ENCODE data around the gene HAUS8.
"Not testable (repeated sequence)": the region's sequence is repeated elsewhere in the genome, so short reads cannot be mapped to it uniquely, and the experiment has no call there.

The HAUS8 gene

DNA sequence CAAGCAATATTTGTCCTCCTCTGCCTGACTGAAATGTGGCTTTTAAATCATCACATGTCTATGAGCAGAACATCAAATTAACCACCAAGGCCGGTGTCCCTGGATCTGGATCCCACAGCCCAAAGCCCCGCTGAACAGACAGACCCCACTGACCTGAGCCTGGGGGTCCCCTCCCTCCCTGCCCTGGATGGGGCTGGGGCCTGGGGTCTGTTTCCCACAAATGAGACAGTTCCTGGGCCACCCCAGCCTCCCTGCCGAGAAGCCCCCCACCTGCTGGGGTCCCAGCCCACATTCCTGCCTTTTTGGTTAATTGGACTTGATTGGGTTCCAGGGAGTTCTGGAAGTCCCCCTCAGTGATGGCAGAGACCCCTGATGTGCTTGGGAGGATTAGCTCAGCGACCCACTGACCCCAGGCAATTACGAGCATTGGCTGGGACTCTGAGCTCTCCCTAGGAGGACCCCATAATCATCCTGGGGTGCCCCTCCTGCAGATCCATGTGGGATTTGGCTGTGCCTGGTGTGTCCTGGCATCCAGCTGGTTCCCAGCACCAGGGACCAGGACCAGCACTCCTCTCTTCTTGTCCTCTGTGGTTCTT is 29.2 kb downstream of the HAUS8 start:
- Histone ChIP-seq H3K4me3 (no peak overlapping the region), H3K27ac (no peak overlapping the region)

- Histone ChIP-seq H3K27ac (no peak overlapping the region), H3K4me3 (no peak overlapping the region)
Measured at GRCh38 chr19:17043744-17044143, 31.5 kb downstream of the HAUS8 start.

DNA sequence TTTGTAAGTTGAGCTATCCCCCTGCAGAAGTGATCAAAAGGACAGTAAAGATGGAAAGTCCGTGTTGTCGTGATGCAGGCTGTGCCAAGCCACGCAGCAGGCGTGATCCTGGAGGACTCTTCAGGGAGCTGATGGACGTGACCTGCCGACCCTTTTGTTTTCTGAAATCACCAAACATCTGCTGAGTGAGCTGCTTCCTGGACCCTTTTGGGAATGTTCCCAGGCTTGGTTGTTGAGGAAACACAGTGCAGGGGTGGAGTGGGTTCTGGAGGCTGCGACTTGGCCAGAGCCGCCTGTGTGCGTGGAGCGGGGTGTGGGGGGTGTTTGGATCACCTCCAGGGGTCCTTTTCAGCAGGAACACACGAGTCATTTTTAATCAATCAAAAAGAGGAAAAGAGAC is 33.3 kb downstream of the HAUS8 start:
- H3K27ac ChIP-seq: no peak overlapping the region
- H3K4me3 ChIP-seq: no peak overlapping the region

DNA sequence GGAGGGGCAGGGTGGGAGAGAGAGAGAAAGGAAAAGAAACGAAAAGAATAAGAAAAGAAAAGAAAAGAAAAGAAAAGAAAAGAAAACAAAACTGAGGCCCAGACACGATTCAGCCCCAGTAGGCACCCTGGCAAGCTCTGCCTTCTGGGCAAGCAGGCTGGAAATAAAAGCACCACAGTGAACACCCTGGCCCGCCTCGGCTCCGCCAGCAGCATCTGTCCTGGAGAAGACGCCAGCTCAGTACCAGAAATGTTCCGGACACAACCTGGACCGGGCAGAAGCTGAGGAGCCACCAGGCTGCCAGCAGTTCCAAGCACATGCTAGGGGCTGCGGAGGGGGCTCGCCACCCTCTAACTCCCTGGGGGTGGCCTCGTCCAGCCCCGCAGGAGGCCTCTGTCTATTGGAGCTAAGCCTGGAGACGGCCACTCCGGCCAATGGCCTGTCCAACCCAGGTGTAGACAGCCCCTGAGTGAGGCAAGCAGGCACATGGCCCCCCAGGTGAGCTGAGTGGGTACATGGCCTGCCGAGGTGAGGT is 37.2 kb downstream of the HAUS8 start:
- Histone ChIP-seq H3K4me3 (no peak overlapping the region), H3K27ac (no peak overlapping the region)

- Histone ChIP-seq H3K27ac (no peak overlapping the region), H3K4me3 (no peak overlapping the region)
Measured at GRCh38 chr19:17037184-17037583, 38.1 kb downstream of the HAUS8 start.

DNA sequence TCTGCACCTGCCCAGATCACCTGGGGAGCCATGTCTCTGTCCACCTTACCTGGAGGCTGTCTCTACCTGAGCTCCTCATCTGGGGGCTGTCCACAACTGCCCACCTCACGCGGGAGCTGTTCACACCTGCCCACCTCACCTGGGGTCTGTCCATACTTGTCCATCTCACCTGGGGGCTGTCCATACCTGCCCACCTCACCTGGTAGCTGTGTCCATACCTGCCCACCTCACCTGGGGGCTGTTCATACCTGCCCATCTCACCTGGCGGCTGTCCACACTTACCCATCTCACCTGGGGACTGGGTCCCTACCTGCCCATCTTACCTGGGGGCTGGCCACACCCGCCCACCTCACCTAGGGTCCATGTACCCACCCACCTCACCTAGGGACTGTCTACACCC is 38.6 kb downstream of the HAUS8 start:
- Histone ChIP-seq H3K27ac (no peak overlapping the region), H3K4me3 (no peak overlapping the region)

GRCh38 chr19:17035842-17036424 is 39.3 kb downstream of the HAUS8 start:
- H3K4me3 ChIP-seq: no peak overlapping the region
- no peak overlapping the region for H3K27ac ChIP-seq

DNA sequence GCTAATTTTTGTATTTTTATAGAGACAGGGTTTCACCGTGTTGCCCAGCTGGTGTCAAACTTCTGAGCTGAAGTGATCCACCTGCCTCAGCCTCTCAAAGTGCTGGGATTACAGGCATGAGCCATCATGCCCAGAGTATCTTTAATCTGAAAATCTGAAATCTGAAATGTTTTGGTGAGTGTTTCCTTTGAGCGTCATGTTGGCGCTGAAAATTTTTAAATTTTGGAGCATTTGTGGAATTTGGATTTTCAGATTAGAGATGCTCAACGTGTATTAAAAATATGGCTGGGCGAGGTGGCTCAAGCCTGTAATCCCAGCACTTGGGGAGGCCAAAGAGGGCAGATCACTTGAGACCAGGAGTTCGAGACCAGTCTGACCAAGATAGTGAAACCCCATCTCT is 43.5 kb downstream of the HAUS8 start:
- Histone ChIP-seq H3K27ac (no peak overlapping the region), H3K4me3 (no peak overlapping the region)

DNA sequence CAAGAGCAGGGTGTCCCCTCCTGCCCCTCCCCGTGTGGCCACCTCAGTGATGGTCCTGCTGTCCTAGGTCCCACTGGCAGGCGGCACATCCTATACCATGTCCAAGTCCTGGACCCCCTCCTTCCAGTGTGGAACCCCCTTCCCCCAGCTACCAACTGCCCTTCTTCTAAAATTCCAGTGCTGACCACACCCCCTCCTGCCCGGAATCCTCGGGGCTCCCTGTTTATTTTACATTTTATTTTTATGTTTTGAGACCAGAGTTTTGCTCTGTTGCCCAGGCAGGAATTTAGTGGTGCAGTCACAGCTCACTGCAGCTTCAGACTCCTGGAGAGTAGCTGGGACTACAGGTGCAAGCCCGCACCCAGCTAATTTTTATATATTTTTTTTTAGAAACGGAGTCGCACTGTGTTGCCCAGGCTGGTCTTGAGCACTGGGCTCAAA is 47.7 kb downstream of the HAUS8 start:
- no peak overlapping the region for H3K4me3 ChIP-seq
- no peak overlapping the region for H3K27ac ChIP-seq

- Histone ChIP-seq H3K27ac (no peak within 1 kb of the TSS), H3K4me3 (peak within 1 kb of the TSS in 3 of 7 experiments; percentile 5 to 22 (median 8))
Measured at GRCh38 chr19:17026706-17027534, 48.3 kb downstream of the HAUS8 start, which contains the start of gene CPAMD8. CPAMD8 (minus strand) TSS chr19:17026810; CDS start chr19:17026642, 168 bp downstream.

- Histone ChIP-seq H3K27ac (no peak overlapping the region), H3K4me3 (peak overlapping the region in 3 of 7 experiments; percentile 5 to 22 (median 8))
Measured at GRCh38 chr19:17025991-17026658, 49.1 kb downstream of the HAUS8 start.

GRCh38 chr19:17025361-17025760 is 49.9 kb downstream of the HAUS8 start:
- H3K4me3 ChIP-seq: no peak overlapping the region
- no peak overlapping the region for H3K27ac ChIP-seq

DNA sequence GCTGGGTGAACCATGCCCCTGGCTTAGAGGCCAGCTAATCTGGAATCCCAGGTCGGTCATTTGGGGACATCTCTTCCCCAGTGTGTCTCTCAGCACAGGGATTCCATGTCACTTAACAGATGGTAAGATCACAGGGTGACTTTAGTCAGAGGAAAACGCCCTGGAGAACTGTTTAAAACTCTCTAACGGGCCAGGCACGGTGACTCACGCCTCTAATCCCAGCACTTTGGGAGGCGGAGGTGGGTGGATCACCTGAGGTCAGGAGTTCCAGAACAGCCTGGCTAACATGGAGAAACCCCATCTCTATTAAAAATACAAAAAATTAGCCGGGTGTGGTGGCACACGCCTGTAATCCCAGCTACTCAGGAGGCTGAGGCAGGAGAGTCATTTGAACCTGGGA is 50.3 kb downstream of the HAUS8 start:
- not testable (repeated sequence) for H3K4me3 ChIP-seq, H3K27ac ChIP-seq

DNA sequence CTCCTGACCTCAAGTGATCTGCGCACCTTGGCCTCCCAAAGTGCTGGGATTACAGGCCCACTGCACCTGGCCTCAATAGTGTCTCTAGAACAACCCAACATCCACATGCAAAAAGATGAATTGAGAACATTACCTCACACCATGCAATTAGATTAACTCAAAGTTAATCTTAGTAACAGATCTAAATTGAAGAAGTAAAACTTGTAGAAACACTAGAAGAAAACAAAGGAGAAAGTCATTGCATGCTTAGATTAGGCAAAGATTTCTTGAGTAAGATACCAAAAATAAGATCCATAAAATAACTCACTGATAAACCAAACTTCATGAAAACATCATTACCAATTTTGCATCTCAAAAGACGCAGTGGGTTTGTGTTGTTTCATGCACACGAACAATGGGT is 51.4 kb downstream of the HAUS8 start:
- Histone ChIP-seq H3K4me3 (no peak overlapping the region), H3K27ac (no peak overlapping the region)

- Histone ChIP-seq H3K27ac (no peak overlapping the region), H3K4me3 (no peak overlapping the region)
Measured at GRCh38 chr19:17022738-17023137, 52.5 kb downstream of the HAUS8 start.

DNA sequence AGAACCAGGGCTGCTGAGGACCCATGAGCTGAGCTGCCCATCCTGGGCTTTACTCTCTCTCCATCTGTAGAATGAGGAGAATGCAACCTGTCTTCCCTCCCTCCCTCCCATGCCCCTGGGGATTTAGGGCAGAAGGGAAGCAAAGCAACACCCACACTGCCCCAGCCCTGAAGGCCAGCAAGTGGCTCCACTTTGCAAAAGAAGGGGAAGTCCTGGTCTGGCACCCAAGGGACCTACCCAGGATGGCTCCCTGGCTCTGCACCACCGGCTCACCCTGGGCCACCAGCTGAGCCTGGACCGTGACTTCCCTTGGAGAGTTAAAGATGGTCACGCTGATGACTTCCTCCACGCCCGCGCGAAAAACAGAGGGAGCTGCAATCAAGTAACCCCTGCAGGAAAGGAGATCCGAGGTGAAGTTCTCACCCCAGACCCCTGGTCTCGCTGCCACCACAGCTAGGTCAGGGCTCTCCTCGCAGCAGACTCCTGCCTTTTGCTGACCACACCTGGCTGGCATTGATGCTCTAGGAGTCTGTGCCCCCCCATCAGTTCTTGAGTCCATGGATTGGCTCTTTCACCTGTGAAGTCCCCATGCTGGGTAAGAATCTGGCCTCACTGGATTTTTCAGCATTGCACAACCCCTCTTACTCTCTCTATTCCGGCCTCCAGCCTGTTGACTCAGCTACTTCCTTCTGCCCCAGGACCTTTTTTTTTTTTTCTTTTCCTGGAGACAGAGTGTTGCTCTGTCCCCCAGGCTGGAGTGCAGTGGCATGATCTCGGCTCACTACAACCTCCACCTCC is 53.3 kb downstream of the HAUS8 start:
- Histone ChIP-seq H3K4me3 (no peak overlapping the region), H3K27ac (no peak overlapping the region)

- H3K27ac ChIP-seq: no peak overlapping the region
- no peak overlapping the region for H3K4me3 ChIP-seq
Measured at GRCh38 chr19:17021328-17021727, 53.9 kb downstream of the HAUS8 start.

DNA sequence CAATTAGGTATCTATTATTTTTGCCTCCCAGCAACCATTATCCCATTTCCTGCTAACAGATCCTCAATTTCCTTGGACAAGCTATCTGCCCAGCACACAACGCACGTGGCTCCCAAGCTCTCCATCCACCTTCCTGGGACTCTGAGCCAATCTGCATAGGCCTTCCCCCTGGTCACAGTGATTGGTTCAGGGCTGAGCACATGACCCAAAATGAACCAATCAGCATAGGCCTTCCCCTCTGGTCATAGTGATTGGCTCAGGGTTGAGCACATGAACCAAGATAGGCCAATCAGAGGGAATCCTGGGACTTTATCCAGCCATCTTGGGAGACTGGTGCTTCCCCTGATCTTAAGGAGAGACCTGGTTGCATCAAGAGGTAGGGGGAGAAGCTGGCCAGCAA is 54.4 kb downstream of the HAUS8 start:
- Histone ChIP-seq H3K27ac (no peak overlapping the region), H3K4me3 (no peak overlapping the region)

GRCh38 chr19:17020385-17020784 is 54.9 kb downstream of the HAUS8 start:
- Histone ChIP-seq H3K4me3 (no peak overlapping the region), H3K27ac (no peak overlapping the region)
